Measurements from ENCODE around the gene EIF3F.

DNA sequence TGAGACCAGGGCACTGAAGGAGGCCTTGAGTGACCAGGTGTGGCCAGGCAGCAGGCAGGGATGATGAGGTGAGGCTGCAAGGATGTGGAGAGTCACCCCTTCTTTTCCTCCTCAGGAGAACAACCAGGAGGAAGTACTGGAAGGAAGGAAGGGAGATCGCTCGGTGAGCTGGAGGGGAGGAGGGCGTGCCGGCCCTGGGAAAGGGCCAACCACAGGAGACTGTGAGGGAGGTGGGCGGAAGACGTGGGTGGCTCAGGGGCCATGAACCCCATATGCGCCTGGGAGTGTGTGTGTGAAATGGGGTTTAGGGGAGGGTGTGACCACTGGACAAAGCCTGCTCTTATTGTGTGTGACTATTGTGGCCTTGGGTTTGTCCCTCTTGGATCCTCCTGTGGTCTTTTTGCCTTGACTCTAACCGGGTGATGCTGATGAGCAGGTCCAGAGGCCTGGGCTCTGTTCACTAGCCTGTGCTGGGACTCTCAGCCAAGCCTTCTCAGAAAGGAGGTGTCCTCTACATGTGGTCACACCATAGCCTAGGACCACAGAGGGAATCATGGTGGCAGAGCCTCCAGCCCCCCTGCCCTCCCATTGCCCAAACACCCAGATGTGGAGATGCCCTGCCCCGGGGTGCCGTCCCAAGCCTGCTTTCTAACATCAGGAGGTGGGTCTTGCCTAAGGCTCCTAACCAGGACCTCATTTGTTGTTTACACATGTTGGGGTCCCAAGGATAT is 52.6 kb downstream of the EIF3F start:
- no peak for TF ChIP-seq CTCF (IDR thresholded peaks at IDR 0.05)
- no peak for TF ChIP-seq ZFX (IDR thresholded peaks at IDR 0.05; ENCODE audit: borderline replicate concordance)
